Uterus (tissue), 2 donors: Measurements from ENCODE around the gene BABAM2.

Experiments used
- POLR2A ChIP-seq, 2 donors: fragments of 450-650 bp; IDR thresholded peaks; one replicate each; pipeline ENCODE4 v1.6.1; 2016; ENCODE audit warnings: antibody characterized with exemption in 2 of 2, mild to moderate bottlenecking in 1 of 2, moderate library complexity in 1 of 2
- TF ChIP-seq, protein P1 (sequence below), 4 experiments: fragments of 200-600 bp in 2 of 4; fragments of 450-650 bp in 2 of 4; sonication (generic) in 2 of 4; IDR thresholded peaks; one replicate each; pipeline ENCODE4 v1.5.1; 2016 to 2019; ENCODE audit warnings: antibody characterized with exemption in 4 of 4, mild to moderate bottlenecking in 2 of 4, moderate library complexity in 1 of 4

DNA sequence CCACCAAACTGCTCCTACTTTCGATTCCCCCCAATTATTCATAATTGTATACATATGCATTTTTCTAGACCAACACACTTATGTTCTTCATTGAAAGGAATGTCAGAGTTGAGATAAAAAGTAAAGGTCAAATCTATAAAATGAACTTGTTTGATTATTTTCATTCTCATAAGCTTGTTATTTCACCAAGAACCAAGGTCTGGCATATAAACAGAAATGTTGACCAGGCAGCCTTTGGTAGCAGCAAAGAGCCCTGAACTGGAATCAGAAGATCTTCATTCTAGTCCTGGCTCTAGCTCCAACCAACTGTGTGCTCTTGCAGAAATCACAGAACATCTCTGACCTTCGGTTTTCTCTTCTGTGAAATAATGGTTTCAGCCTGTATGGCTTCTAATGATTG lies 43.2 kb upstream of the BABAM2 start:
- TF ChIP-seq, protein P1, sequence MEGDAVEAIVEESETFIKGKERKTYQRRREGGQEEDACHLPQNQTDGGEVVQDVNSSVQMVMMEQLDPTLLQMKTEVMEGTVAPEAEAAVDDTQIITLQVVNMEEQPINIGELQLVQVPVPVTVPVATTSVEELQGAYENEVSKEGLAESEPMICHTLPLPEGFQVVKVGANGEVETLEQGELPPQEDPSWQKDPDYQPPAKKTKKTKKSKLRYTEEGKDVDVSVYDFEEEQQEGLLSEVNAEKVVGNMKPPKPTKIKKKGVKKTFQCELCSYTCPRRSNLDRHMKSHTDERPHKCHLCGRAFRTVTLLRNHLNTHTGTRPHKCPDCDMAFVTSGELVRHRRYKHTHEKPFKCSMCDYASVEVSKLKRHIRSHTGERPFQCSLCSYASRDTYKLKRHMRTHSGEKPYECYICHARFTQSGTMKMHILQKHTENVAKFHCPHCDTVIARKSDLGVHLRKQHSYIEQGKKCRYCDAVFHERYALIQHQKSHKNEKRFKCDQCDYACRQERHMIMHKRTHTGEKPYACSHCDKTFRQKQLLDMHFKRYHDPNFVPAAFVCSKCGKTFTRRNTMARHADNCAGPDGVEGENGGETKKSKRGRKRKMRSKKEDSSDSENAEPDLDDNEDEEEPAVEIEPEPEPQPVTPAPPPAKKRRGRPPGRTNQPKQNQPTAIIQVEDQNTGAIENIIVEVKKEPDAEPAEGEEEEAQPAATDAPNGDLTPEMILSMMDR (IDR thresholded peaks at IDR 0.05), result no peak
- TF ChIP-seq POLR2A (IDR thresholded peaks at IDR 0.05), result no peak
